ENCODE results near the gene TCP10L.
"Not testable (repeated sequence)": the region's sequence is repeated elsewhere in the genome, so short reads cannot be mapped to it uniquely, and the experiment has no call there.

Gene TCP10L

DNA sequence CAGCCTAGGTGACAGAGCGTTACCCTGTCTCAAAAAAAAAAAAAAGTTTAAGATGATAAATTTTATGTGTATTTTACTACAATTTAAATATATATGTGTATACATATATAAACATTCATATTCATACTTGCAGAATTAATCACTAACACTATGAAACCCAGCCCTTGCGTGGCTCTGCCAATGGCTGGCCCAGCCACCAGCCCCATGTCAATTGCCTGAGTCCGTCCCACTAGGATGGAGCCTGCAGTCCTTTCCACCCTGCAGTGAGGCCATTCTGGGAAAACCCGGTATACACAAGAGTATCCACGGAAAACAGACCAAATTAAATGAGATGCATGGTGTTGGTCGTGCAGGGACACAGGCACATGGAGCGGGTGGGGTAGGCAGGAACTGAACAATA lies 49.7 kb downstream of the TCP10L start:
- TF ChIP-seq, protein P1, sequence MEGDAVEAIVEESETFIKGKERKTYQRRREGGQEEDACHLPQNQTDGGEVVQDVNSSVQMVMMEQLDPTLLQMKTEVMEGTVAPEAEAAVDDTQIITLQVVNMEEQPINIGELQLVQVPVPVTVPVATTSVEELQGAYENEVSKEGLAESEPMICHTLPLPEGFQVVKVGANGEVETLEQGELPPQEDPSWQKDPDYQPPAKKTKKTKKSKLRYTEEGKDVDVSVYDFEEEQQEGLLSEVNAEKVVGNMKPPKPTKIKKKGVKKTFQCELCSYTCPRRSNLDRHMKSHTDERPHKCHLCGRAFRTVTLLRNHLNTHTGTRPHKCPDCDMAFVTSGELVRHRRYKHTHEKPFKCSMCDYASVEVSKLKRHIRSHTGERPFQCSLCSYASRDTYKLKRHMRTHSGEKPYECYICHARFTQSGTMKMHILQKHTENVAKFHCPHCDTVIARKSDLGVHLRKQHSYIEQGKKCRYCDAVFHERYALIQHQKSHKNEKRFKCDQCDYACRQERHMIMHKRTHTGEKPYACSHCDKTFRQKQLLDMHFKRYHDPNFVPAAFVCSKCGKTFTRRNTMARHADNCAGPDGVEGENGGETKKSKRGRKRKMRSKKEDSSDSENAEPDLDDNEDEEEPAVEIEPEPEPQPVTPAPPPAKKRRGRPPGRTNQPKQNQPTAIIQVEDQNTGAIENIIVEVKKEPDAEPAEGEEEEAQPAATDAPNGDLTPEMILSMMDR (IDR thresholded peaks at IDR 0.05; ENCODE audit: control insufficient read depth, extremely low read depth, insufficient read depth), result no peak
- no peak overlapping the region for H3K4me3 ChIP-seq (ENCODE audit: low read depth, low read length)
- DNase-seq (ENCODE audit: low read depth), result no peak

DNA sequence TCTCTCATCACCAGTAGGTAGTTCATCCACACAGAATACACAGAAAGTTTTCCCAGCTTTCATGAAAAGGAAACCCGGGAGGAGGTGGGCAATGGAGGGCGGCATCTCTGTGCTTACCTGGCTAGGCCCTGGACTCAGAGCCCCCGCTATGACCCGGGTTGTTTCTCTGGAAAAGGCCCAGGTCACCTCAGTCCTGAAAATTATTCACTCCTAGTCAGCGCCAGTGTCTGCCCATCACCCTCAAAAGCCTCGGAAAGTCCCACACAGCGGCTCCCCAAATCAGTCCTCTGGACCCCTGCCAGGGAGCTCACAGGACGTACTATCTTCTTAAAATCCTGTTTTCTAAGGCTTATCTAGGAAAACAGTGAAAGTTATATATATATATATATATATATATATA lies 51.2 kb downstream of the TCP10L start:
- H3K4me3 ChIP-seq (ENCODE audit: low read depth, low read length), result no peak overlapping the region
- TF ChIP-seq, protein P1 (IDR thresholded peaks at IDR 0.05; ENCODE audit: control insufficient read depth, extremely low read depth, insufficient read depth), result no peak
- DNase-seq (ENCODE audit: low read depth), result no peak

DNA sequence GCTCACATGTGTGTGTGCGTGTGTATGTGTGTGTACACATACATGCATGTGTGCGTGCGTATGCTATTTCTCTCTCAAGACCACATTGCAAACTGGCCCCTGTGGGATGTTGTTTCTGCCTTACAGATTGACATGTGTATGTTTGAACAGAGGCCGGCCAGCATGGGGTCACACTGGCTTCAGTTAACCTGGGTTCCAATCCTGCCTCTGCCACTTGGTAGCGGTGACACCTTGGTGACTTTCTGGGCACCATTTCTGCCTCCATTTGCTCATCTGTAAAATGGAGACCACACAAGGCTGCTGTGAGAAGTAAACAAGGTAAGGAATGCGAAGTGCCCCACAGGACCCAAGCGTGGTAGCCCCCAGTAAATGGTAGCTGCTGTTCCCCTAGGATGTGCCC lies 51.7 kb downstream of the TCP10L start:
- H3K4me3 ChIP-seq (ENCODE audit: low read depth, low read length), result no peak overlapping the region
- TF ChIP-seq, protein P1 (IDR thresholded peaks at IDR 0.05; ENCODE audit: control insufficient read depth, extremely low read depth, insufficient read depth), result no peak
- no peak for DNase-seq (ENCODE audit: low read depth)

DNA sequence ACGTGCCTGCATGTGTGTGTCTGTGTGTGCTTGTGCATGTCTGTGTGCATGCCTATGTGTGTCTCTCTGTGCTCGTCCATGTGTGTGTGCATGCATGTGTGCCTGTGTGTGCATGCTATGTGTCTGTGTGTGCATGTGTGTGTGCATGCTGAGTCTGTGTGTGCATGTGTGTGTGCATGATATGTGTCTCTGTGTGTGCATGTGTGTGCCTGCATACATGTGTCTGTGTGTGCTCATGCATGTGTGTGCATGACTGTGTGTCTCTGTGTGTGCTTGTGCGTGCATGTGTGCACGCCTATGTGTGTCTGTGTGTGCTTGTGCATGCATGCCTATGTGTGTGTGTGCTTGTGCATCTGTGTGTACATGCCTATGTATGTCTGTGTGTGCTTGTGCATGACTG lies 52.3 kb downstream of the TCP10L start:
- TF ChIP-seq, protein P1 (IDR thresholded peaks at IDR 0.05; ENCODE audit: control insufficient read depth, extremely low read depth, insufficient read depth), result no peak
- DNase-seq (ENCODE audit: low read depth), result no peak
- H3K4me3 ChIP-seq (ENCODE audit: low read depth, low read length), result no peak overlapping the region

DNA sequence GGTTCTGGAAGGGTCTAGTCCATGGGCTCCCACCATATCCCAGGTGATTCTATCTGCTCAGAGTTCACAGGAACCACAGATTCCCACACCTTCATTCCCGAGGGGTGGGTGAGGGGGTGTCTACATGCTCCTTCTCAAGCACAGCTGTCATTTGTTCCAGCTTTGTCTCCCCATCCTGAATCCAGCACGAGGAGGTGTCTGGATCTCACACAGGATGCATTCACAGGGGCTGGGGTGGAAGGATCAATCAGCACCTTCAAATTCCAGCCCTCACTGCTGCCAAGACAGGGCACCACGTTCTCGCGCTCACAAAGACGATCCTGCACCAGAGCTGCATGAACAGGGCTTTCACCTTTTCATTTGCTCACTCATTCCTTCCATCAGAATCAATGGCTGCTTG lies 52.7 kb downstream of the TCP10L start:
- DNase-seq (ENCODE audit: low read depth), result no peak
- TF ChIP-seq, protein P1 (IDR thresholded peaks at IDR 0.05; ENCODE audit: control insufficient read depth, extremely low read depth, insufficient read depth), result no peak
- no peak overlapping the region for H3K4me3 ChIP-seq (ENCODE audit: low read depth, low read length)

DNA sequence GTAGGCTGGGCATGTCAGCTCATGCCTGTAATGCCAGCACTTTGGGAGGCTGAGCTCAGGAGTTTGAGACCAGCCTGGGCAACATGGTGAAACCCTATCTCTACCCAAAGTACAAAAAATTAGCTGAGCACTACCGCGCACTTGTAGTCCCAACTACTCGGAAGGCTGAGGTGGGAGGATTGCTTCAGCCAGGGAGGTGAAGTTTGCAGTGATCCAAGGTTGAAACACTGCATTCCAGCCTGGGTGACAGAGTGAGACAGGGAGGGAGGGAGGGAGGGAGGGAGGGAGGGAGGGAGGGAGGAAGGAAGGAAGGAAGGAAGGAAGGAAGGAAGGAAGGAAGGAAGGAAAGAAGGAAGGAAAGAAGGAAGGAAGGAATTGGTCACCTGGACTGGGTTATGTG lies 53.8 kb downstream of the TCP10L start:
- not testable (repeated sequence) for DNase-seq (ENCODE audit: low read depth); H3K4me3 ChIP-seq (ENCODE audit: low read depth, low read length)

DNA sequence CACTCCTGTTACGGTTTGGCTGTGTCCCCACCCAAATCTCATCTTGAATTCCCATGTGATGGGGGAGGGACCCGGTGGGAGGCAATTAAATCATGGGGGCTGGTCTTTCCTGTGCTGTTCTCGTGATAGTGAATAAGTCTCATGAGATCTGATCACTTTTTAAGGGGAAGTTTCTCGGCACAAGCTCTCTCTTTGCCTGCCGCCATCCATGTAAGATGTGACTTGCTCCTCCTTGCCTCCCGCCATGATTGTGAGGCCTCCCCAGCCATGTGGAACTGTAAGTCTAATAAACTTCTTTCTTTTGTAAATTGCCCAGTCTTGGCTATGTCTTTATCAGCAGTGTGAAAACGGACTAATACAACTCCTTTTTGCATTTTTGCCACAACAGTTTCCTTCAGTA lies 54.5 kb downstream of the TCP10L start:
- H3K4me3 ChIP-seq (ENCODE audit: low read depth, low read length); DNase-seq (ENCODE audit: low read depth): not testable (repeated sequence)

DNA sequence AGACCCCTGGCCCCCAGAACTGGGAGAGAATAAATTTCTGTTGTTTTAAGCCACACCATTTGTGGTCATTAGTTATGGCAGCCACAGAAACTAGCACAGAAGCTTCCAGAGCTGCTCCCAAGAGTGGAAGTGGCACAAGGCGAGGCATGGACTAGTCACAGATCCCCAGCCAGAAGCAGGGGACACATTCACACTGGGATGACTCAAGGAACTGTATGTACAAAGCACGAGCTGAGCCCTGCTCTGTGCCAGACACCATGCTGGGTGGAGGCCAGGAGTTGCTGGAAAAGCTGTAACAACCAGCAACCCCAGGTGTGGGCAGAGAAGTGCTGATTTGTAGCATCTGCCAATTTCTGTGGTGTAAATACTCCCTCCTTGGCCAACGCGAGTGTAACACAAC lies 55.6 kb downstream of the TCP10L start:
- H3K4me3 ChIP-seq (ENCODE audit: low read depth, low read length), result no peak overlapping the region
- DNase-seq (ENCODE audit: low read depth), result no peak
- TF ChIP-seq, protein P1 (IDR thresholded peaks at IDR 0.05; ENCODE audit: control insufficient read depth, extremely low read depth, insufficient read depth), result no peak
